Measurements from ENCODE around the gene ACP5.

DNA sequence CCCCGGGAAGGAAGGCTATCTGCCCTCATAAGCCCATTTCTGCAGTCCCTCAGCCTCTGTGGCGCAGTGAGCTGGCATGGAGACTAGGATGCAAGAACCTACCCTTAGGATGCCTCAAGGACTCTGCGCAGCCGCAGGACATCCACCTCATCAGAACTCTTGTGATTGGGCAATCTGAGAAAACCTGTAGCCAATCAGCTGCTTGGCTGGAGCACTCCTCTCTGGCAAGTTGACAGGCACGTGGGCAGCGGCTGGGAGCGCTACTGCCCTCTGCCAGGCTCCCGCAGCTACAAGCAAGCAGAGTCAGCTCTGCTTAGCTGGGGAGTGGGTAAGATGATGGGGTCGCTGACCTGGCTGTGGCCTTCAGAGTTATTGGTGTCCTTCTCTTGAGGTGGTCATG, 47.0 kb downstream of the ACP5 start:
- TF ChIP-seq, protein P1, sequence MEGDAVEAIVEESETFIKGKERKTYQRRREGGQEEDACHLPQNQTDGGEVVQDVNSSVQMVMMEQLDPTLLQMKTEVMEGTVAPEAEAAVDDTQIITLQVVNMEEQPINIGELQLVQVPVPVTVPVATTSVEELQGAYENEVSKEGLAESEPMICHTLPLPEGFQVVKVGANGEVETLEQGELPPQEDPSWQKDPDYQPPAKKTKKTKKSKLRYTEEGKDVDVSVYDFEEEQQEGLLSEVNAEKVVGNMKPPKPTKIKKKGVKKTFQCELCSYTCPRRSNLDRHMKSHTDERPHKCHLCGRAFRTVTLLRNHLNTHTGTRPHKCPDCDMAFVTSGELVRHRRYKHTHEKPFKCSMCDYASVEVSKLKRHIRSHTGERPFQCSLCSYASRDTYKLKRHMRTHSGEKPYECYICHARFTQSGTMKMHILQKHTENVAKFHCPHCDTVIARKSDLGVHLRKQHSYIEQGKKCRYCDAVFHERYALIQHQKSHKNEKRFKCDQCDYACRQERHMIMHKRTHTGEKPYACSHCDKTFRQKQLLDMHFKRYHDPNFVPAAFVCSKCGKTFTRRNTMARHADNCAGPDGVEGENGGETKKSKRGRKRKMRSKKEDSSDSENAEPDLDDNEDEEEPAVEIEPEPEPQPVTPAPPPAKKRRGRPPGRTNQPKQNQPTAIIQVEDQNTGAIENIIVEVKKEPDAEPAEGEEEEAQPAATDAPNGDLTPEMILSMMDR (optimal IDR thresholded peaks at IDR 0.05 in 1 of 3, IDR thresholded peaks at IDR 0.05 in 1 of 3, conservative IDR thresholded peaks at IDR 0.05 in 1 of 3; ENCODE audit: extremely low read depth in 1 of 3, insufficient read depth in 2 of 3, low read length in 3 of 3): peak; percentile 30 to 66 (median 45)
- no peak for TF ChIP-seq EZH2 (IDR thresholded peaks at IDR 0.05; ENCODE audit: low read length)

All from keratinocyte (primary cell).